SU-DHL-6 (cell line): Measurements from ENCODE around the gene LBH.

Experiments used
- EZH2phosphoT487 ChIP-seq: fragments of 200-600 bp; sonication (generic), shearing (Covaris generic); conservative IDR thresholded peaks from 2 replicates; pipeline ENCODE4 v1.6.1; 2018; ENCODE audit warnings: mild to moderate bottlenecking, antibody characterized with exemption, low read length, moderate library complexity, mixed read lengths
- TF ChIP-seq, protein P1 (sequence below): fragments of 200-600 bp; sonication (generic); IDR thresholded peaks from one replicate; pipeline ENCODE4 v1.5.1; 2017; ENCODE audit warnings: antibody characterized with exemption, mild to moderate bottlenecking, low read length, moderate library complexity; ENCODE audit not compliant: insufficient read depth, poor library complexity, severe bottlenecking

DNA sequence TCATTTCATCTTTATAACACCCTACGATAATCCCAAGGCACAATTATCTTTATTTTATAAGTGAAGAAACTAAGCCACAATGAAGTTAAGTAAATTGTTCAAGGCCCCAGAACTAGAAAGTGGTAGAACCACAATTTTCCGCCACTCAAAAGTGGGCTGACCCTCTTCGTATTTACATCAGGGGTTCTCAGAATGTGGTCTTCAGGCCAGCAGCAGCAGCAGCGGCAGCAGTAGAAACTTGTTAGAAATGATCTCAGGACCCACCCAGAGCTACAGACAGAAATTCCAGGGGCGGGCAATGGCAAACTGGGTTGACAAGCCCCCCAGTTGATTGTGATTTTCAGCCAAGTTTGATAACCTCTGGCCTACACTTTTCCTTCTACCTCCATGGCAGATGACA, 62.8 kb downstream of the LBH start:
- TF ChIP-seq, protein P1, sequence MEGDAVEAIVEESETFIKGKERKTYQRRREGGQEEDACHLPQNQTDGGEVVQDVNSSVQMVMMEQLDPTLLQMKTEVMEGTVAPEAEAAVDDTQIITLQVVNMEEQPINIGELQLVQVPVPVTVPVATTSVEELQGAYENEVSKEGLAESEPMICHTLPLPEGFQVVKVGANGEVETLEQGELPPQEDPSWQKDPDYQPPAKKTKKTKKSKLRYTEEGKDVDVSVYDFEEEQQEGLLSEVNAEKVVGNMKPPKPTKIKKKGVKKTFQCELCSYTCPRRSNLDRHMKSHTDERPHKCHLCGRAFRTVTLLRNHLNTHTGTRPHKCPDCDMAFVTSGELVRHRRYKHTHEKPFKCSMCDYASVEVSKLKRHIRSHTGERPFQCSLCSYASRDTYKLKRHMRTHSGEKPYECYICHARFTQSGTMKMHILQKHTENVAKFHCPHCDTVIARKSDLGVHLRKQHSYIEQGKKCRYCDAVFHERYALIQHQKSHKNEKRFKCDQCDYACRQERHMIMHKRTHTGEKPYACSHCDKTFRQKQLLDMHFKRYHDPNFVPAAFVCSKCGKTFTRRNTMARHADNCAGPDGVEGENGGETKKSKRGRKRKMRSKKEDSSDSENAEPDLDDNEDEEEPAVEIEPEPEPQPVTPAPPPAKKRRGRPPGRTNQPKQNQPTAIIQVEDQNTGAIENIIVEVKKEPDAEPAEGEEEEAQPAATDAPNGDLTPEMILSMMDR: no peak
- no peak for TF ChIP-seq EZH2phosphoT487
